K562 (cell line): ENCODE measurements around the gene LSM4. TPM values are rescaled to one million over a fixed set of nuclear protein-coding genes. Genes with fewer than 3 reads are reported as not detected.

ENCODE experiments used
- PHF8 ChIP-seq: fragments of 200-600 bp; sonication (generic); IDR thresholded peaks from 2 replicates; pipeline ENCODE4 v1.6.1; 2012; ENCODE audit warnings: mixed run types, mild to moderate bottlenecking, inconsistent platforms, low read length, moderate library complexity, borderline replicate concordance
- POLR3A ChIP-seq: IDR thresholded peaks from 2 replicates; pipeline ENCODE4 v1.6.1; 2011; ENCODE audit warnings: borderline replicate concordance, mild to moderate bottlenecking, moderate library complexity; ENCODE audit not compliant: insufficient read length, insufficient read depth; ENCODE audit errors: extremely low read depth
- SIN3A ChIP-seq, 2 experiments: fragments of 150-350 bp in 1 of 2; IDR thresholded peaks; 2 replicates each; pipeline ENCODE4 v1.6.1; 2011 to 2016; ENCODE audit warnings: borderline replicate concordance in 2 of 2, low read depth in 2 of 2, low read length in 2 of 2, mild to moderate bottlenecking in 2 of 2, moderate library complexity in 2 of 2; ENCODE audit not compliant: control insufficient read depth in 1 of 2
- SIN3B ChIP-seq: fragments of 450-650 bp; IDR thresholded peaks from 2 replicates; pipeline ENCODE4 v1.6.1; 2017; ENCODE audit warnings: low read depth, mild to moderate bottlenecking, moderate library complexity
- SMAD4 ChIP-seq: fragments of 250-450 bp; sonication (Bioruptor Pico); conservative IDR thresholded peaks from 2 replicates; pipeline ENCODE4 v1.8.0; 2021; ENCODE audit warnings: inconsistent platforms, mild to moderate bottlenecking, moderate library complexity
- SP1 ChIP-seq: sonication (generic); formaldehyde crosslinking; IDR thresholded peaks from 2 replicates; pipeline ENCODE4 v1.8.1; 2022; ENCODE audit warnings: mild to moderate bottlenecking, missing genetic modification reagents
- TAL1 ChIP-seq: fragments of 450-650 bp; IDR thresholded peaks from 2 replicates; pipeline ENCODE4 v1.6.1; 2016; ENCODE audit warnings: mild to moderate bottlenecking
- TEAD1 ChIP-seq, 2 experiments: fragments of 450-650 bp in 1 of 2; sonication (generic) in 1 of 2; formaldehyde crosslinking; IDR thresholded peaks; 2 replicates each; pipeline versions ENCODE4 v1.4.0 to v1.8.0; 2020 to 2022; ENCODE audit warnings: mild to moderate bottlenecking in 2 of 2, missing genetic modification reagents in 1 of 2
- ZBTB1 ChIP-seq: sonication (generic); formaldehyde crosslinking; IDR thresholded peaks from 2 replicates; pipeline ENCODE4 v1.8.1; 2023; ENCODE audit warnings: missing genetic modification reagents, low read depth, mild to moderate bottlenecking, borderline replicate concordance
- ZC3H8 ChIP-seq: fragments of 450-650 bp; IDR thresholded peaks from 2 replicates; pipeline ENCODE4 v1.6.1; 2017
- ZFP36 ChIP-seq: fragments of 150-350 bp; IDR thresholded peaks from 2 replicates; pipeline ENCODE4 v1.6.1; 2018; ENCODE audit warnings: low read length, low read depth; ENCODE audit not compliant: partially characterized antibody
- ZNF311 ChIP-seq: fragments of 250-450 bp; sonication (Bioruptor Pico); IDR thresholded peaks from 2 replicates; pipeline ENCODE4 v1.4.0; 2020; ENCODE audit warnings: mild to moderate bottlenecking, moderate library complexity
- ZNF561 ChIP-seq: fragments of 450-650 bp; formaldehyde crosslinking; conservative IDR thresholded peaks from 2 replicates; pipeline ENCODE4 v1.4.0; 2020; ENCODE audit warnings: mild to moderate bottlenecking, moderate library complexity
- ZNF717 ChIP-seq: fragments of 250-450 bp; sonication (Bioruptor Pico); IDR thresholded peaks from 2 replicates; pipeline ENCODE4 v1.5.0; 2021
- polyA plus RNA-seq, 8 experiments: library from polyadenylated mRNA; depleted of rRNA in 4 of 8; stranded (reverse) in 5 of 8; unstranded in 3 of 8; fragments of >200 nt; fragmentation: Nextera tagmentation in 2 of 8; fragmentation: Illumina TruSeq in 1 of 8; extraction: Ambion mirVana in 2 of 8; extraction: Trizol in 1 of 8; gene quantifications; 2 replicates each; pipeline versions ENCODE4 v1.2.1 to v1.2.3, GENCODE V29; 2011 to 2014; ENCODE audit warnings: inconsistent platforms in 1 of 8, missing spikeins in 1 of 8
- total RNA-seq, 7 experiments: library from RNA; depleted of rRNA in 6 of 7; stranded (reverse); fragments of >200 nt in 6 of 7; fragmentation: Illumina TruSeq in 2 of 7; extraction: Trizol in 2 of 7; gene quantifications; 2 replicates each; pipeline versions ENCODE4 v1.2.1 to v1.2.3, GENCODE V29; 2011 to 2021; ENCODE audit warnings: low replicate concordance in 1 of 7
- TF ChIP-seq, protein P1 (sequence below): sonication (generic); formaldehyde crosslinking; IDR thresholded peaks from 2 replicates; pipeline ENCODE4 v1.8.0; 2022; ENCODE audit warnings: missing genetic modification reagents, mild to moderate bottlenecking, borderline replicate concordance
- TF ChIP-seq, protein P2 (sequence below): sonication (generic); formaldehyde crosslinking; IDR thresholded peaks from 2 replicates; pipeline ENCODE4 v1.8.0; 2022; ENCODE audit warnings: mild to moderate bottlenecking, low read depth, missing genetic modification reagents
- TF ChIP-seq, protein P3 (sequence below): fragments of 450-650 bp; IDR thresholded peaks from 2 replicates; pipeline ENCODE4 v1.6.1; 2016
- TF ChIP-seq, protein P4 (sequence below): fragments of 250-450 bp; sonication (Bioruptor Pico); IDR thresholded peaks from 2 replicates; pipeline ENCODE4 v1.6.1; 2021; ENCODE audit warnings: mild to moderate bottlenecking
- TF ChIP-seq, protein P5 (sequence below), 2 experiments: fragments of 450-650 bp; IDR thresholded peaks; 2 replicates each; pipeline ENCODE4 v1.6.1; 2018; ENCODE audit warnings: mild to moderate bottlenecking in 2 of 2, low read depth in 1 of 2; ENCODE audit not compliant: partially characterized antibody in 2 of 2

Gene LSM4
- total and polyA plus RNA-seq, 9 of the 15 experiments (the other 6 are each of a cell fraction or from before 2014, with no cell fraction given): 11.9 to 763 (median 202) TPM

DNA sequence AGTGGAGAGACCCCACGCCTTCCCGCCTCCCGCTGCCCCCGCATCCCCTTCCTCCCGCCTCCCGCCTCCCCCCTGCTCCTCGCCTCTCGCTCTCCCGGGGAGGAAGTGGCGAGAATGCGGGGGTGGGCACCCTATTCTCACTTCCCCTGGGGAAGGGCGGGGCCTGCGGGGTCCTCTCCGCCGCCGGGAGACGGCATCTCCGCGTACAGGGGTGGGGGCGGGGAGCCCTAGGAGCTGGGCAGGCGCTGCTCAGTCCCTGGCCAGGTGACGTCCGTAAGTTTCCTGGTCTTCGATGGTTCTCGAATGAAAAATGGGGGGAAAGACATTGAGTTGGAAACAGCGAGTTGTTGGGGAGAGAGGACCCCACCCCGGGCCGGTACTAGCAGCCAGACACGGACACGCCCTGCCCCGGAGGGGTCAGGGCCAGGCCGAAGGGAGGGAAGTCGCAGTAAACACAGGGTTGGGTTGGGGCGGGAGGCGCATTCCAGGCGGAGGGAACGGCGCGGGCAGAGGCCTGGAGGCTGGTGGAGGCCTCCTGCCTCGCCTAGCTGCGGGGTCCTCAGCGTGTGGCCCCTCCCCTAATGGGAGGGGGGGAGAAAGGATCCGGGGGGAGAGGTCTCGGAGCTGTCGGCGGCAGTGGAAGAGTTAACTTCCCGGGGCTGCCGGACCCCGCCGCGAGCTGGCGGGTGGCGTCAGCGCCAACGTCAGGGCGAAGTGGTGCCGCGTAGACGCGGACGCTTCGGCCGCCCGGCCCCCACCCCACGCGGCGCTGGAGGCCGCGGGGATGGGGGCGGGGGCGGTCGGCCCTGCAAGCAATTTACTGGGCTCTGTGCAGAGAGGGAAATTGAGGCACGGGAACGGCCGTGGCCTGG lies 31.1 kb downstream of the LSM4 start (continued):
- TF ChIP-seq ZNF311 (CRISPR knock-in tag): no peak; the same call in 1 of the 2 replicates
- no peak; the same call in 1 of the 2 replicates for TF ChIP-seq ZBTB1
- TF ChIP-seq ZNF717 (CRISPR knock-in tag): no peak
- TF ChIP-seq SMAD4: peak; percentile 96
- TF ChIP-seq, protein P1, sequence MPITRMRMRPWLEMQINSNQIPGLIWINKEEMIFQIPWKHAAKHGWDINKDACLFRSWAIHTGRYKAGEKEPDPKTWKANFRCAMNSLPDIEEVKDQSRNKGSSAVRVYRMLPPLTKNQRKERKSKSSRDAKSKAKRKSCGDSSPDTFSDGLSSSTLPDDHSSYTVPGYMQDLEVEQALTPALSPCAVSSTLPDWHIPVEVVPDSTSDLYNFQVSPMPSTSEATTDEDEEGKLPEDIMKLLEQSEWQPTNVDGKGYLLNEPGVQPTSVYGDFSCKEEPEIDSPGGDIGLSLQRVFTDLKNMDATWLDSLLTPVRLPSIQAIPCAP: no peak
- TF ChIP-seq POLR3A: no peak
- no peak; a peak in 1 of 4 replicates for TF ChIP-seq SIN3A (IDR thresholded peaks at IDR 0.05; ENCODE audit: borderline replicate concordance in 2 of 2, control insufficient read depth in 1 of 2, low read depth in 2 of 2, low read length in 2 of 2)
- TF ChIP-seq, protein P2, sequence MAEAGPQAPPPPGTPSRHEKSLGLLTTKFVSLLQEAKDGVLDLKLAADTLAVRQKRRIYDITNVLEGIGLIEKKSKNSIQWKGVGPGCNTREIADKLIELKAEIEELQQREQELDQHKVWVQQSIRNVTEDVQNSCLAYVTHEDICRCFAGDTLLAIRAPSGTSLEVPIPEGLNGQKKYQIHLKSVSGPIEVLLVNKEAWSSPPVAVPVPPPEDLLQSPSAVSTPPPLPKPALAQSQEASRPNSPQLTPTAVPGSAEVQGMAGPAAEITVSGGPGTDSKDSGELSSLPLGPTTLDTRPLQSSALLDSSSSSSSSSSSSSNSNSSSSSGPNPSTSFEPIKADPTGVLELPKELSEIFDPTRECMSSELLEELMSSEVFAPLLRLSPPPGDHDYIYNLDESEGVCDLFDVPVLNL (CRISPR knock-in tag): no peak
- TF ChIP-seq TAL1: 0 out of 2 replicates have a peak, but pooled peaks have one; percentile 26
- TF ChIP-seq TEAD1 (CRISPR knock-in tag; IDR thresholded peaks at IDR 0.05): peak; percentile 87 to 99
- TF ChIP-seq, protein P3, sequence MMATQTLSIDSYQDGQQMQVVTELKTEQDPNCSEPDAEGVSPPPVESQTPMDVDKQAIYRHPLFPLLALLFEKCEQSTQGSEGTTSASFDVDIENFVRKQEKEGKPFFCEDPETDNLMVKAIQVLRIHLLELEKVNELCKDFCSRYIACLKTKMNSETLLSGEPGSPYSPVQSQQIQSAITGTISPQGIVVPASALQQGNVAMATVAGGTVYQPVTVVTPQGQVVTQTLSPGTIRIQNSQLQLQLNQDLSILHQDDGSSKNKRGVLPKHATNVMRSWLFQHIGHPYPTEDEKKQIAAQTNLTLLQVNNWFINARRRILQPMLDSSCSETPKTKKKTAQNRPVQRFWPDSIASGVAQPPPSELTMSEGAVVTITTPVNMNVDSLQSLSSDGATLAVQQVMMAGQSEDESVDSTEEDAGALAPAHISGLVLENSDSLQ: no peak
- TF ChIP-seq ZC3H8: no peak
- TF ChIP-seq, protein P4, sequence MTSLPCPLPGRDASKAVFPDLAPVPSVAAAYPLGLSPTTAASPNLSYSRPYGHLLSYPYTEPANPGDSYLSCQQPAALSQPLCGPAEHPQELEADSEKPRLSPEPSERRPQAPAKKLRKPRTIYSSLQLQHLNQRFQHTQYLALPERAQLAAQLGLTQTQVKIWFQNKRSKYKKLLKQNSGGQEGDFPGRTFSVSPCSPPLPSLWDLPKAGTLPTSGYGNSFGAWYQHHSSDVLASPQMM: no peak
- TF ChIP-seq SIN3B: no peak
- TF ChIP-seq ZFP36: no peak
- TF ChIP-seq ZNF561 (CRISPR knock-in tag): 0 out of 2 replicates have a peak, but pooled peaks have one; percentile 5
- TF ChIP-seq, protein P5, sequence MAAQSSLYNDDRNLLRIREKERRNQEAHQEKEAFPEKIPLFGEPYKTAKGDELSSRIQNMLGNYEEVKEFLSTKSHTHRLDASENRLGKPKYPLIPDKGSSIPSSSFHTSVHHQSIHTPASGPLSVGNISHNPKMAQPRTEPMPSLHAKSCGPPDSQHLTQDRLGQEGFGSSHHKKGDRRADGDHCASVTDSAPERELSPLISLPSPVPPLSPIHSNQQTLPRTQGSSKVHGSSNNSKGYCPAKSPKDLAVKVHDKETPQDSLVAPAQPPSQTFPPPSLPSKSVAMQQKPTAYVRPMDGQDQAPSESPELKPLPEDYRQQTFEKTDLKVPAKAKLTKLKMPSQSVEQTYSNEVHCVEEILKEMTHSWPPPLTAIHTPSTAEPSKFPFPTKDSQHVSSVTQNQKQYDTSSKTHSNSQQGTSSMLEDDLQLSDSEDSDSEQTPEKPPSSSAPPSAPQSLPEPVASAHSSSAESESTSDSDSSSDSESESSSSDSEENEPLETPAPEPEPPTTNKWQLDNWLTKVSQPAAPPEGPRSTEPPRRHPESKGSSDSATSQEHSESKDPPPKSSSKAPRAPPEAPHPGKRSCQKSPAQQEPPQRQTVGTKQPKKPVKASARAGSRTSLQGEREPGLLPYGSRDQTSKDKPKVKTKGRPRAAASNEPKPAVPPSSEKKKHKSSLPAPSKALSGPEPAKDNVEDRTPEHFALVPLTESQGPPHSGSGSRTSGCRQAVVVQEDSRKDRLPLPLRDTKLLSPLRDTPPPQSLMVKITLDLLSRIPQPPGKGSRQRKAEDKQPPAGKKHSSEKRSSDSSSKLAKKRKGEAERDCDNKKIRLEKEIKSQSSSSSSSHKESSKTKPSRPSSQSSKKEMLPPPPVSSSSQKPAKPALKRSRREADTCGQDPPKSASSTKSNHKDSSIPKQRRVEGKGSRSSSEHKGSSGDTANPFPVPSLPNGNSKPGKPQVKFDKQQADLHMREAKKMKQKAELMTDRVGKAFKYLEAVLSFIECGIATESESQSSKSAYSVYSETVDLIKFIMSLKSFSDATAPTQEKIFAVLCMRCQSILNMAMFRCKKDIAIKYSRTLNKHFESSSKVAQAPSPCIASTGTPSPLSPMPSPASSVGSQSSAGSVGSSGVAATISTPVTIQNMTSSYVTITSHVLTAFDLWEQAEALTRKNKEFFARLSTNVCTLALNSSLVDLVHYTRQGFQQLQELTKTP (IDR thresholded peaks at IDR 0.05; ENCODE audit: low read depth in 1 of 2, partially characterized antibody in 2 of 2): peak; percentile 46 to 74
- TF ChIP-seq PHF8: peak; percentile 69; the same call in 1 of the 2 replicates
- peak; percentile 74 for TF ChIP-seq SP1 (CRISPR knock-in tag)
